A549 (cell line): ENCODE measurements around the gene MXRA7.

Experiments used
- RFX5 ChIP-seq: fragments of 450-650 bp; IDR thresholded peaks from 2 replicates; pipeline ENCODE4 v1.7.1; 2014; ENCODE audit warnings: antibody characterized with exemption, mild to moderate bottlenecking, moderate library complexity
- TF ChIP-seq, protein P1 (sequence below): fragments of >200 bp; sonication (Bioruptor Twin); formaldehyde crosslinking; IDR thresholded peaks from 3 replicates; pipeline ENCODE4 v1.5.1; 2016

DNA sequence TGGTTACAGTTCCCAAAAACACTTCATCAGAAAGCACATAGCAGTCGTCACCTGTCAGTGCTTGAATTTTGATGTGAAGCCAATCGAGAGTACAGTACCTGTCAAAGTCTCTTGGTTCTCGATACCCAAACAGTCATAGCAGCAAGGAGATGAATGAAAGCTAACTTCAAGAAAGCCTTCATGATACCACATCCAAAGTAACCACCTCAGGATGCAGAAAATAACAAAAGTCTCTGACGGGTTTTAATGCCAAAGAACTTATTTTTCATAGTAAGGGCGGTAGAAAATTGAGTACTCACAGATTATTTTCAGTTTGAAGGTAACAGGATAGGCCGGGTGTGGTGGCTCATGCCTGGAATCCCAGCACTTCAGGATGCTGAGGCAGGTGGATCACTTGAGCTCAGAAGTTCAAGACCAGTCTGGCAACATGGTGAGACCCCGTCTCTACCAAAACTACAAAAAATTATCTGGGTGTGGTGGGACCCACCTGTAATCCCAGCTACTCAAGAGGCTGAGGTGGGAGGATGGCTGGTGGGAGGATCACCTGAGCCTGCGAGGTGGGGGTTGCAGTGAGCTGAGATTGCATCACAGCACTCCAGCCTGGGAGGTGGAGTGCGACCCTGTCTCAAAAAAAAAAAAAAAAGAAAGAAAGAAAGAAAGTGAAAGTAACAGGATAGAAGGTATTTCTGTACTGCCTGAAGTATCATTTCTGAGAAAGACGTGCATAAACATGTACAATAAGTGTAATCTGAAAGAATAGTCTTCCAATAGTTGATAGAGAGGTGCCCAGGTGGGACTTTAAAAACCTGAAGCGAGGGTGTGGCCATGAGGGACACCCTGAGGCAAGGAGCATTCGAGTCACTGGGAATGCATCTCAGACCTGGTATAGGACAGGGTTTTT, 42.5 kb upstream of the MXRA7 start:
- TF ChIP-seq, protein P1, sequence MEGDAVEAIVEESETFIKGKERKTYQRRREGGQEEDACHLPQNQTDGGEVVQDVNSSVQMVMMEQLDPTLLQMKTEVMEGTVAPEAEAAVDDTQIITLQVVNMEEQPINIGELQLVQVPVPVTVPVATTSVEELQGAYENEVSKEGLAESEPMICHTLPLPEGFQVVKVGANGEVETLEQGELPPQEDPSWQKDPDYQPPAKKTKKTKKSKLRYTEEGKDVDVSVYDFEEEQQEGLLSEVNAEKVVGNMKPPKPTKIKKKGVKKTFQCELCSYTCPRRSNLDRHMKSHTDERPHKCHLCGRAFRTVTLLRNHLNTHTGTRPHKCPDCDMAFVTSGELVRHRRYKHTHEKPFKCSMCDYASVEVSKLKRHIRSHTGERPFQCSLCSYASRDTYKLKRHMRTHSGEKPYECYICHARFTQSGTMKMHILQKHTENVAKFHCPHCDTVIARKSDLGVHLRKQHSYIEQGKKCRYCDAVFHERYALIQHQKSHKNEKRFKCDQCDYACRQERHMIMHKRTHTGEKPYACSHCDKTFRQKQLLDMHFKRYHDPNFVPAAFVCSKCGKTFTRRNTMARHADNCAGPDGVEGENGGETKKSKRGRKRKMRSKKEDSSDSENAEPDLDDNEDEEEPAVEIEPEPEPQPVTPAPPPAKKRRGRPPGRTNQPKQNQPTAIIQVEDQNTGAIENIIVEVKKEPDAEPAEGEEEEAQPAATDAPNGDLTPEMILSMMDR: no peak
- no peak for TF ChIP-seq RFX5
